ENCODE data around the gene PCDHGB2. TPM values are rescaled to one million over a fixed set of nuclear protein-coding genes. Genes with fewer than 3 reads are reported as not detected.

The PCDHGB2 gene
- total and polyA plus RNA-seq, 2 of the 4 experiments (the other 2 are of a cell fraction): 2.6 to 3.0 TPM

GRCh38 chr5:141343242-141343952 lies 16.4 kb upstream of the PCDHGB2 start, which contains the start of gene PCDHGA3:
TSS of gene PCDHGA3 (plus strand) at chr5:141343829. CDS start at chr5:141344034, 205 bp downstream.
- Histone ChIP-seq H3K4me2 (ENCODE audit: low read depth, low read length) (peak within 1 kb of the TSS; percentile 58; the same call in 1 of the 2 replicates), H2AFZ (replicated peaks; ENCODE audit: low read length, poor library complexity) (peak within 1 kb of the TSS; percentile 87), H3K4me3 (ENCODE audit: insufficient read depth, low read depth, low read length) (peak within 1 kb of the TSS; percentile 48), H2BK15ac (ENCODE audit: low read depth, low read length) (no peak within 1 kb of the TSS), H3K79me1 (ENCODE audit: low read depth in 1 of 2, low read length in 2 of 2) (no peaks in the 10 kb centered on the region), H3K9ac (ENCODE audit: low read depth, low read length) (peak within 1 kb of the TSS; percentile 21), H3K18ac (ENCODE audit: low read depth, low read length) (peak within 1 kb of the TSS; percentile 51; the same call in 1 of the 2 replicates), H3K23ac (ENCODE audit: low read depth, low read length) (no peak within 1 kb of the TSS; the same call in 1 of the 2 replicates), H2AK5ac (ENCODE audit: low read depth, low read length) (no peak within 1 kb of the TSS), H2BK5ac (ENCODE audit: low read depth, low read length, poor library complexity, severe bottlenecking) (no peak within 1 kb of the TSS), H3K14ac (replicated peaks; ENCODE audit: low read depth, low read length) (0 out of 2 replicates have a peak within 1 kb of the TSS, but pooled peaks have one; percentile 3), H3K27me3 (ENCODE audit: control insufficient read depth, insufficient read depth, low read length) (no peaks in the 10 kb centered on the region; the same call in 1 of the 2 replicates), H2BK20ac (ENCODE audit: low read depth, low read length) (no peak within 1 kb of the TSS), H2BK120ac (ENCODE audit: low read depth, low read length) (no peak within 1 kb of the TSS), H4K8ac (ENCODE audit: low read depth in 2 of 2, low read length in 2 of 2) (peak within 1 kb of the TSS in 1 of 2 experiments; percentile 53; a peak in 1 of 4 replicates), H3K4me1 (ENCODE audit: control insufficient read depth, insufficient read depth, low read length) (no peaks in the 10 kb centered on the region), H4K91ac (ENCODE audit: insufficient read depth, low read depth, low read length) (no peak within 1 kb of the TSS), H3K9me1 (ENCODE audit: insufficient read depth, low read length) (no peaks in the 10 kb centered on the region), H3K56ac (ENCODE audit: extremely low read depth, insufficient read depth, low read length) (no peak within 1 kb of the TSS), H2AK9ac (replicated peaks; ENCODE audit: low read depth, low read length, poor library complexity) (no peak within 1 kb of the TSS), H4K20me1 (ENCODE audit: insufficient read depth, low read length) (no peaks in the 10 kb centered on the region), H3K27ac (ENCODE audit: insufficient read depth, low read length) (peak within 1 kb of the TSS; percentile 44), H3K9me3 (ENCODE audit: control insufficient read depth, insufficient read depth, low read length) (peaks cover 47% of the 10 kb centered on the region), H3K36me3 (ENCODE audit: control insufficient read depth, insufficient read depth, low read length) (peaks cover 4% of the 10 kb centered on the region; the same call in 1 of the 2 replicates), H4K5ac (ENCODE audit: low read depth, low read length) (peak within 1 kb of the TSS; percentile 12; the same call in 1 of the 2 replicates), H3K4ac (ENCODE audit: low read depth, low read length) (no peak within 1 kb of the TSS)
- dilution Hi-C loops (cut with HindIII; ENCODE audit: low sequenced_read_pairs, unreplicated experiment): no loop called here
- intact Hi-C loops (cut with micrococcal nuclease): no loop called here
- no TSS peak for BruUV-seq (replicated peaks)
- in situ Hi-C loops (cut with MboI; ENCODE audit: low sequenced_read_pairs): no loop called here
- DNase-seq (peak; percentile 71), ATAC-seq (ENCODE audit: low read depth) (peak; percentile 71)
- CTCF ChIA-PET: interaction anchor here (1.0 kb wide), 1 partner anchor 224 kb away, joined by 4 read pairs; no protein-coding TSS in a partner anchor
- peak; percentile 49 for TF ChIP-seq RAD21 (IDR thresholded peaks at IDR 0.05; ENCODE audit: low read length)
- TF ChIP-seq CTCF (conservative IDR thresholded peaks at IDR 0.05; ENCODE audit: low read depth, low read length): peak; percentile 57
- TF ChIP-seq USF2 (IDR thresholded peaks at IDR 0.05; ENCODE audit: low read depth, low read length): no peak
- no peak for TF ChIP-seq RFX5 (IDR thresholded peaks at IDR 0.05; ENCODE audit: low read depth, low read length)
- no peak for TF ChIP-seq POLR2A (IDR thresholded peaks at IDR 0.05; ENCODE audit: low read depth, low read length)
- WGBS, 2 experiments (ENCODE audit: extremely low coverage in 2 of 2, insufficient read length in 1 of 2): no CpG with 5 or more reads among the region's 9 CpGs
- POLR2A ChIA-PET (ENCODE audit: unreplicated experiment): interaction anchor here (0.6 kb wide), 1 partner anchor 653 kb away, joined by 4 read pairs; no protein-coding TSS in a partner anchor

Measured in IMR-90 (cell line).